Measurements from ENCODE around the gene SYCP2L. TPM values are rescaled to one million over a fixed set of nuclear protein-coding genes. Genes with fewer than 3 reads are reported as not detected.

Gene SYCP2L
- polyA plus RNA-seq, 2 of the 4 experiments (the other 2 are of a cell fraction), result 2.6 to 13.5 TPM

DNA sequence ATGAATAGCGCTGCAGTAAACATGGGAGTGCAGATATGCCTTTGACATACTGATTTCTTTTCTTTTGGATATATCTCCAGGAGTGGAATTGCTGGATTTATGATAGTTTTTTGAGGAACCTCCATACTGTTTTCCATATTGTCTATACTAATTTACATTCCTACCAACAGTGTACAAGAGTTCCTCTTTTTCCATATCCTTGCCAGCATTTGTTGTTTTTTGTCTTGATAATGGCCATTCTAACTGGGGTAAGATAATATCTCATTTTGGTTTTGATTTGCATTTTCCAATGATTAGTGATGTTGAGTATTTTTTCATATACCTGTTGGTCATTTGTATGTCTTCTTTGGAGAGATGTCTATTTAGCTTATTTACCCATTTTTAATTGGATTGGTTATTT is 3.3 kb downstream of the SYCP2L start:
- Histone ChIP-seq H3K4me2 (no peak overlapping the region), H3K4me3 (no peak overlapping the region), H3K4me1 (0 out of 3 replicates have a peak, but pooled peaks cover 5% of the 10 kb centered on the region), H3K27ac (no peak overlapping the region), H3K9me3 (no peaks in the 10 kb centered on the region; the same call in 2 of the 3 replicates)
- ChIA-PET CTCF (no interaction called here), POLR2A (no interaction called here)
- ATAC-seq (no peak), FAIRE-seq (no peak), DNase-seq (ENCODE audit: low read depth in 1 of 2, low spot score in 1 of 2) (no peak)
- 81% methylated on average over 1 of the region's 1 CpG for WGBS (ENCODE audit: missing lambda C conversion rate)
- TF ChIP-seq CHD4 (IDR thresholded peaks at IDR 0.05; ENCODE audit: borderline replicate concordance), result no peak
- no peak for TF ChIP-seq JUNB (IDR thresholded peaks at IDR 0.05)
- no peak for TF ChIP-seq BHLHE40 (IDR thresholded peaks at IDR 0.05; ENCODE audit: low read depth, low read length)
- TF ChIP-seq, protein P1, sequence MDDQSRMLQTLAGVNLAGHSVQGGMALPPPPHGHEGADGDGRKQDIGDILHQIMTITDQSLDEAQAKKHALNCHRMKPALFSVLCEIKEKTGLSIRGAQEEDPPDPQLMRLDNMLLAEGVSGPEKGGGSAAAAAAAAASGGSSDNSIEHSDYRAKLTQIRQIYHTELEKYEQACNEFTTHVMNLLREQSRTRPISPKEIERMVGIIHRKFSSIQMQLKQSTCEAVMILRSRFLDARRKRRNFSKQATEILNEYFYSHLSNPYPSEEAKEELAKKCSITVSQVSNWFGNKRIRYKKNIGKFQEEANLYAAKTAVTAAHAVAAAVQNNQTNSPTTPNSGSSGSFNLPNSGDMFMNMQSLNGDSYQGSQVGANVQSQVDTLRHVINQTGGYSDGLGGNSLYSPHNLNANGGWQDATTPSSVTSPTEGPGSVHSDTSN (IDR thresholded peaks at IDR 0.05), result no peak
- no peak for TF ChIP-seq HOXA7 (CRISPR knock-in tag; IDR thresholded peaks at IDR 0.05)

DNA sequence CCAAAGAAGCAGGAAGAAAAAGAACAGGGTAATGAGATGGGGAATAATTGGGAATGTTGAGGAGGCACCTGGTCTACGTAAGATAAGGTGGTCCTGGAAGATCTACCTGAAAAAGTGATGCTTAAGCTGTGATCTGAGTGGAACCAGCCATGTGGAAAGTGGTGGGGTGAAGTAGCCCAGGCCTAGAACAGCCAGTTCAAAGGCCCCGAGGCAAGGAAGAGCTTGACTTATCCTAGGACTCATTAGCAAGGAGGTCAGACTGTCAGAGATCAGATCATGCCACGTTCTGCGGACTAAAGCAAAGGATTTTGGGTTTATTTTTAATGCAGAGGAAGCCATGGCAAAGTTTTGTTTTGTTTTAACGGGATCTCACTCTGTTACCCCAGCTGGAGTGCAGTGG is 5.1 kb downstream of the SYCP2L start:
- Histone ChIP-seq H3K4me1 (no peaks in the 10 kb centered on the region), H3K27ac (no peak overlapping the region), H3K4me3 (no peak overlapping the region), H3K4me2 (no peak overlapping the region), H3K9me3 (no peaks in the 10 kb centered on the region; the same call in 2 of the 3 replicates)
- WGBS (ENCODE audit: missing lambda C conversion rate), result 89% methylated on average over 5 of the region's 5 CpGs
- FAIRE-seq (no peak), DNase-seq (ENCODE audit: low read depth in 1 of 2, low spot score in 1 of 2) (no peak), ATAC-seq (no peak)
- POLR2A ChIA-PET, result no interaction called here
- CTCF ChIA-PET, result no interaction called here
- TF ChIP-seq NR3C1 (IDR thresholded peaks at IDR 0.05) (no peak), TP53 (CRISPR knock-in tag; IDR thresholded peaks at IDR 0.05) (no peak), POLR2A (IDR thresholded peaks at IDR 0.05; ENCODE audit: low read length) (no peak), POLR2AphosphoS2 (conservative IDR thresholded peaks at IDR 0.05; ENCODE audit: low read length) (no peak), ZNF302 (CRISPR knock-in tag; IDR thresholded peaks at IDR 0.05) (no peak), MAFK (IDR thresholded peaks at IDR 0.05; ENCODE audit: partially characterized antibody) (no peak)
- TF ChIP-seq, protein P2, sequence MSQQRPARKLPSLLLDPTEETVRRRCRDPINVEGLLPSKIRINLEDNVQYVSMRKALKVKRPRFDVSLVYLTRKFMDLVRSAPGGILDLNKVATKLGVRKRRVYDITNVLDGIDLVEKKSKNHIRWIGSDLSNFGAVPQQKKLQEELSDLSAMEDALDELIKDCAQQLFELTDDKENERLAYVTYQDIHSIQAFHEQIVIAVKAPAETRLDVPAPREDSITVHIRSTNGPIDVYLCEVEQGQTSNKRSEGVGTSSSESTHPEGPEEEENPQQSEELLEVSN (IDR thresholded peaks at IDR 0.05; ENCODE audit: borderline replicate concordance, low read depth), result no peak
- TF ChIP-seq, protein P3, sequence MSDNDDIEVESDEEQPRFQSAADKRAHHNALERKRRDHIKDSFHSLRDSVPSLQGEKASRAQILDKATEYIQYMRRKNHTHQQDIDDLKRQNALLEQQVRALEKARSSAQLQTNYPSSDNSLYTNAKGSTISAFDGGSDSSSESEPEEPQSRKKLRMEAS (IDR thresholded peaks at IDR 0.05), result no peak

DNA sequence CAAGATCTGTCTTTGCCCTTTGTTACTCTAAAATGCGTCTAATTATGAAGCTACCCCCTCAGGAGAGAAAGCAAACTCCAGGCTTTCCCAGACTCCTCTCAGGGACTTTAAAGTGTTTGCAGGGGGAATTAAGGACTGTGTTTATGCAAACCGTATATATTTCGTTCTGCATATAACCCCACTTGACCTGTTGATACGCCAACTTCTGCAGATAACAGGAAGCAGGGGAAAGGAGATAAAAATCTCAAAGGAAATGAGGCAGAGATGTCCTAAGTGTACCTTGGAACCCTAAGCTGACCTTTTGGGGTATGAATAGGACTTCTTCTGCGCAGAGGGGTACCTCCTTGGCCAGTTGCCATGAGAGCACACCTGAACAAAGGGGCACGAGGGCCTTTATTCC is 8.1 kb downstream of the SYCP2L start:
- Histone ChIP-seq H3K9me3 (no peaks in the 10 kb centered on the region; the same call in 2 of the 3 replicates), H3K27ac (no peak overlapping the region), H3K4me3 (no peak overlapping the region), H3K4me1 (no peaks in the 10 kb centered on the region), H3K4me2 (no peak overlapping the region)
- 77% methylated on average over 6 of the region's 6 CpGs for WGBS (ENCODE audit: missing lambda C conversion rate)
- TF ChIP-seq, protein P1 (IDR thresholded peaks at IDR 0.05), result no peak
- no peak for TF ChIP-seq HOXB5 (CRISPR knock-in tag; IDR thresholded peaks at IDR 0.05)
- TF ChIP-seq MYC (IDR thresholded peaks at IDR 0.05; ENCODE audit: borderline replicate concordance, low read length), result no peak
- no peak for DNase-seq (ENCODE audit: low read depth in 1 of 2, low spot score in 1 of 2)
- ChIA-PET POLR2A (no interaction called here), CTCF (interaction anchor here (1.2 to 2.5 kb wide), 2 partner anchors 8 to 416 kb away, joined by 3 to 11 read pairs; partner anchors contain the start of gene SYCP2L)
- no peak for ATAC-seq
- FAIRE-seq, result no peak

DNA sequence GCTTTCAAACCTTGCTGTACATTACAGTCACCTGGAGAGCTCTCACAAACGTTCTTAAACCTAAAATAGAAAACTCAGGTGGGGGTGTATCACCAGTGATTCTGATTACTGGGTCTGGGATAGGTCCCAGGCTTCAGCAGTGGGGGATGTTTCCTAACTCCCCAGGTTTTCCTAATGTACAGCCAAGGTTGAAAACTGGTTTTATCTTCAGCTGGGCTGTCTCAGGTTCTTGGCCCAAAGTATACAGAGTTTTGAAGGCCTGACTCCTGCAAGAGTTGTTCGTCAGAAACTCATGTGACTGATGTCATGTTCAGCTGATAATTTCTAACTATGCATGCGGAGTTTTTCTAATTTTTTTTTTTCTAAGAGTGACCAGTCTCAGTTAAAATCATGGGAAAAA is 9.8 kb downstream of the SYCP2L start:
- Histone ChIP-seq H3K4me3 (no peak overlapping the region), H3K4me2 (no peak overlapping the region), H3K9me3 (no peaks in the 10 kb centered on the region), H3K4me1 (no peaks in the 10 kb centered on the region), H3K27ac (no peak overlapping the region)
- POLR2A ChIA-PET, result no interaction called here
- WGBS (ENCODE audit: missing lambda C conversion rate), result 75% methylated on average over 3 of the region's 3 CpGs
- no peak for ATAC-seq
- CTCF ChIA-PET, result interaction anchor here (2.5 kb wide), 1 partner anchor 10 kb away, joined by 11 read pairs; the partner anchor contains the start of gene SYCP2L
- no peak for FAIRE-seq
- no peak for DNase-seq (ENCODE audit: low read depth in 1 of 2, low spot score in 1 of 2)
- TF ChIP-seq TFCP2L1 (CRISPR knock-in tag; IDR thresholded peaks at IDR 0.05) (no peak), FOSL2 (IDR thresholded peaks at IDR 0.05) (no peak), FOSL2 (CRISPR knock-in tag; IDR thresholded peaks at IDR 0.05) (no peak), RAD21 (conservative IDR thresholded peaks at IDR 0.05 in 1 of 2, IDR thresholded peaks at IDR 0.05 in 1 of 2) (no peak), TP53 (CRISPR knock-in tag; IDR thresholded peaks at IDR 0.05) (no peak)
- TF ChIP-seq, protein P1 (IDR thresholded peaks at IDR 0.05), result no peak

Measured in A549 (cell line).